Natural killer cell treated with Interleukin-12 subunit alpha and Interleukin-12 subunit beta and Interleukin-15 and Interleukin-18, amount 100 ng/mL, for 72 hours (primary cell): Measurements from ENCODE around the gene ARHGDIG. TPM values are rescaled to one million over a fixed set of nuclear protein-coding genes. Genes with fewer than 3 reads are reported as not detected.
A peak's percentile ranks its signal among the peaks of the same experiment; 100 is the strongest.

ENCODE experiments used
- ATAC-seq, 2 donors: fragments of 150-1000 bp; cut with Tn5 transposase in 1 of 2; sonication (Bioruptor Pico), chemical (Tn5 transposase) in 1 of 2; 2 replicates each; pipeline ENCODE4 v1.10.0; 2021
- DNase-seq: peaks from one replicate; pipeline ENCODE4 v3.0.0; 2022; ENCODE audit warnings: low spot score
- H3K27ac Mint-ChIP-seq, 2 donors: 1 replicate in 1 of 2; 2 replicates in 1 of 2; pipeline ENCODE4 v1.8.0; 2022; ENCODE audit warnings: mixed read lengths in 2 of 2, mild to moderate bottlenecking in 1 of 2, moderate library complexity in 1 of 2
- H3K27me3 Mint-ChIP-seq, 2 donors: 1 replicate in 1 of 2; 2 replicates in 1 of 2; pipeline ENCODE4 v1.8.0; 2022; ENCODE audit warnings: mixed read lengths in 2 of 2
- H3K36me3 Mint-ChIP-seq: one replicate; pipeline ENCODE4 v1.8.0; 2022; ENCODE audit warnings: mixed read lengths
- H3K4me1 Mint-ChIP-seq, 2 donors: 1 replicate in 1 of 2; 2 replicates in 1 of 2; pipeline ENCODE4 v1.8.0; 2022; ENCODE audit warnings: low read depth in 2 of 2, mixed read lengths in 2 of 2, mild to moderate bottlenecking in 1 of 2
- H3K4me3 Mint-ChIP-seq: one replicate; pipeline ENCODE4 v1.8.0; 2022; ENCODE audit warnings: mixed read lengths
- H3K9me3 Mint-ChIP-seq: 2 replicates; pipeline ENCODE4 v1.8.0; 2022; ENCODE audit warnings: mixed read lengths
- total RNA-seq, 2 donors: library from RNA; stranded (reverse); gene quantifications; one replicate each; pipeline ENCODE4 v1.2.3, GENCODE V29; 2022

ARHGDIG gene
- total RNA-seq, 2 donors from 2014 or later = not detected

DNA sequence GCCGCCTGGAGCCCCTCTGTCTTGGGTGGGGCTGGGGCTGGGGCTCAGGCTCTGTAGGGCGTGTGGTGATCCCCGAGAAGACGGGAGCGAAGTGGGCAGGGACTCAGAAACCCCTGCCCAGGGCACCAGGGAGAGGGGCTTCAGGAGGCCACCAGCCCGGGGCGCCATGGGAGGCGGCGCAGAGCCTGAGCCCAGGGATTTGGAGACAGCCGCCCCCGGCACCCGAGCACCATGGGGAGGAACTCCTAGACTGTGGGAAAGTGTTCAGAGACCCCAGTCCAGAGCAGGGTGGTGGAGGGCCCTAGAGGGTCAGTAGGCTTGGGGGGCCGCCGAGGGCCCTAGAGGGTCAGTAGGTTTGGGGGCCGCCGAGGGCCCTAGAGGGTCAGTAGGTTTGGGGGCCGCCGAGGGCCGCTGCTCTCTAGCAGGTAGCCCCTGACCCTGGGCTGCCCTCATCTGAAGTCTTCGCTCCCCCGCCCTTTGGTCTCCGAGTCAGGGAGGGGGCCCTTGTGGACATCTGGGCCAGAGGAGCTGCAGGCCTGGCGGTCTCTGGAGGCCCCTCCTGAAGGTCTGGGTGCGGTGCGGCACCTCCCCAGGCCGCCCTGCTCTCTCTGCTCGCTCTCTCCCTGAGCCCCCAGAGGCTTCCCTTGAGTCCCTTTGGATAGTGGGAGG is 734 bp downstream of the ARHGDIG start:
- no peaks in the 10 kb centered on the region for H3K36me3 Mint-ChIP-seq
- no peak for ATAC-seq
- no peaks in the 10 kb centered on the region for H3K27me3 Mint-ChIP-seq
- H3K4me1 Mint-ChIP-seq = peaks cover 6 to 7% of the 10 kb centered on the region in 2 donors
- no peak overlapping the region for H3K27ac Mint-ChIP-seq
- no peak overlapping the region for H3K4me3 Mint-ChIP-seq
- DNase-seq = no peak
- no peaks in the 10 kb centered on the region for H3K9me3 Mint-ChIP-seq

DNA sequence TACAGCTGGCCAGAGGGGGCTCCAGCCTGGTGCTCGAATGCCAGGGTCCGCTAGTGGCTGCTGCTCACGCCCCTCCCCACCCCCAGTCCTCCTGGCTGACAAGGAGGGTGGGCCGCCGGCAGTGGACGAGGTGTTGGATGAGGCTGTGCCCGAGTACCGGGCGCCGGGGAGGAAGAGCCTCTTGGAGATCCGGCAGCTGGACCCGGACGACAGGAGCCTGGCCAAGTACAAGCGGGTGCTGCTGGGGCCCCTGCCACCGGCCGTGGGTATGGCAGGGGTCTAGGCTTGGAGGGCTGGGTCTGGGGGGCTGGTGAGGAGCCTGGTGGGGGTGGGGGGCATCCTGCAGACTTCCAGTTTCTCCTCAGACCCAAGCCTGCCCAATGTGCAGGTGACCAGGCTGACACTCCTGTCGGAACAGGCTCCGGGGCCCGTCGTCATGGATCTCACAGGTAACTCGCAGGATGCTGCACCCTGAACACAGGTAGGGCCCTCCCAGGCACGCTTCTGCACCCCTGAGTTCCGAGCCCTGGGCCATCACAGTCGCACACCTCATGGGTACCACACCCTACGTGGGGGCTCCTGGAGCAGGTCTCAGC is 1.4 kb downstream of the ARHGDIG start:
- Mint-ChIP-seq H3K27me3 (no peaks in the 10 kb centered on the region), H3K4me1 (peaks cover 6 to 7% of the 10 kb centered on the region in 2 donors), H3K4me3 (no peak overlapping the region), H3K27ac (no peak overlapping the region), H3K9me3 (no peaks in the 10 kb centered on the region), H3K36me3 (no peaks in the 10 kb centered on the region)
- DNase-seq (no peak), ATAC-seq (no peak)

DNA sequence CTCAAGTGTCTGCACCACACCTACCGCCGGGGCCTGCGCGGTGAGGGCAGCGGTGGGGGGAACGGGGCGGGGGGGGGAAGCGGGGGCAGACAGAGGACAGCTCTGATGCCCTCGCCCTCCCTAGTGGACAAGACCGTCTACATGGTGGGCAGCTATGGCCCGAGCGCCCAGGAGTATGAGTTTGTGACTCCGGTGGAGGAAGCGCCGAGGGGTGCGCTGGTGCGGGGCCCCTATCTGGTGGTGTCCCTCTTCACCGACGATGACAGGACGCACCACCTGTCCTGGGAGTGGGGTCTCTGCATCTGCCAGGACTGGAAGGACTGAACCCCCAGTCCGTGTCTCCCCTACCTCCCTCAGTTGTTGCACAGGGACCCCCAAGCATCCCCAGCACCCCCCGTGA is 2.1 kb downstream of the ARHGDIG start:
- H3K27me3 Mint-ChIP-seq = no peaks in the 10 kb centered on the region
- peaks cover 6 to 7% of the 10 kb centered on the region in 2 donors for H3K4me1 Mint-ChIP-seq
- DNase-seq (no peak), ATAC-seq (no peak)
- H3K36me3 Mint-ChIP-seq = no peaks in the 10 kb centered on the region
- no peak overlapping the region for H3K4me3 Mint-ChIP-seq
- no peak overlapping the region for H3K27ac Mint-ChIP-seq
- no peaks in the 10 kb centered on the region for H3K9me3 Mint-ChIP-seq

DNA sequence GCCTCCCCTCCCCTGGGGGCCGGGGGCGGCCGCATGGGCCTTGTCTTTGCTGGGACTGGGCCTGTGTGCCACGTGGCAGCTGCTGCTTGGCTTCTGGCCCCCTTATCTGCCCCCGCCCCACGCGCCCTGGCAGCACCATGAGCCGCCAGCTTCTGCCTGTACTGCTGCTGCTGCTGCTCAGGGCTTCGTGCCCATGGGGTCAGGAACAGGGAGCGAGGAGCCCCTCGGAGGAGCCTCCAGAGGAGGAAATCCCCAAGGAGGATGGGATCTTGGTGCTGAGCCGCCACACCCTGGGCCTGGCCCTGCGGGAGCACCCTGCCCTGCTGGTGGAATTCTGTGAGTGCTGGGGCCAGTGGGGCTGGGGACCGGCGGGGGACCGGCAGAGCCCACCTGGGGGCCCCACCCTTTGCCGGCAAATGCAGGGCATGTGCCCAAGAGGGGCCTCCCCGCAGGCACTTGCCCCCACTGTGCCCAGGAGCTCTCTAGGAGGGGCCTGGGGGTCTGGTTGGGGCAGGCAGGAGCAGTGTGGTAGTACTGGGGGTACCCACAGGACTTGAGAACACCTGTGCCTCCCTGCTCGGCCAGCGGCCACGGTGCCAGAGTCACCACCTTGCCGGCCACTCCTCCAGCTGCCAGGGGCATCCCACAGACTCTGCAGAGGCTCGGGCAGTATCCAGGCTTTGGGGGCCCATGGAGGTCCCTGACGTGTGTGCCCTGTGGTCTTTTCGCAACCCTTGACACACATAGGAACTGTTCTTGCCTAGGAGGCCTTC is 2.8 kb downstream of the ARHGDIG start, which contains the start of gene PDIA2:
TSS of gene PDIA2 (plus strand) at position 132 of the 773 bp plus-strand sequence. CDS start at position 138, 6 bp downstream.
- no peak for DNase-seq
- Mint-ChIP-seq H3K27me3 (no peaks in the 10 kb centered on the region), H3K9me3 (no peaks in the 10 kb centered on the region), H3K27ac (no peak within 1 kb of the TSS), H3K36me3 (no peaks in the 10 kb centered on the region), H3K4me1 (peaks cover 6 to 7% of the 10 kb centered on the region in 2 donors), H3K4me3 (no peak within 1 kb of the TSS)
- ATAC-seq = no peak

DNA sequence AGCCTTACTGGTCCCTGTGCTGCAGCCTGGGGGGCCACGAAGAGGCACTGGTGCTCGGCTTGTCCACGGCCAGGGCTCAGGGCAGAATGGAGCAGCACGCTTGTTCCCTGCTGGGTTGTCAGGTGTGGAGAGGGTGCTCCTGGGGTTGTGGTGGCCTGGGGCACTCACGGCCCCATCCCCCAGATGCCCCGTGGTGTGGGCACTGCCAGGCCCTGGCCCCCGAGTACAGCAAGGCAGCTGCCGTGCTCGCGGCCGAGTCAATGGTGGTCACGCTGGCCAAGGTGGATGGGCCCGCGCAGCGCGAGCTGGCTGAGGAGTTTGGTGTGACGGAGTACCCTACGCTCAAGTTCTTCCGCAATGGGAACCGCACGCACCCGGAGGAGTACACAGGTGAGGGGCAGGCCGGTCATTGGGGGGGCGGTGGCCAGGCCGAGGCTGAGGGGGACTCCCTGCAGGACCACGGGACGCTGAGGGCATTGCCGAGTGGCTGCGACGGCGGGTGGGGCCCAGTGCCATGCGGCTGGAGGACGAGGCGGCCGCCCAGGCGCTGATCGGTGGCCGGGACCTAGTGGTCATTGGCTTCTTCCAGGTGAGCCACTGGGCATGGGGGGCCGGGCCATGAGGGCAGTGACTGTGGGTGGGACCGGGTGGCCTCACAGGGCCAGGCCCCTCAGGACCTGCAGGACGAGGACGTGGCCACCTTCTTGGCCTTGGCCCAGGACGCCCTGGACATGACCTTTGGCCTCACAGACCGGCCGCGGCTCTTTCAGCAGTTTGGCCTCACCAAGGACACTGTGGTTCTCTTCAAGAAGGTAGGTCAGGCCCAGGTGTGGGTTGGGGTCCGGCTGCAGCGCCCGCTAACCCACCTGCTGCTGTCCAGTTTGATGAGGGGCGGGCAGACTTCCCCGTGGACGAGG is 4.1 kb downstream of the ARHGDIG start:
- Mint-ChIP-seq H3K4me1 (no peaks in the 10 kb centered on the region), H3K27ac (no peak overlapping the region), H3K4me3 (no peak overlapping the region), H3K36me3 (no peaks in the 10 kb centered on the region), H3K27me3 (no peaks in the 10 kb centered on the region), H3K9me3 (no peaks in the 10 kb centered on the region)
- ATAC-seq = peak in 1 of 2 donors; percentile 9
- DNase-seq = no peak

DNA sequence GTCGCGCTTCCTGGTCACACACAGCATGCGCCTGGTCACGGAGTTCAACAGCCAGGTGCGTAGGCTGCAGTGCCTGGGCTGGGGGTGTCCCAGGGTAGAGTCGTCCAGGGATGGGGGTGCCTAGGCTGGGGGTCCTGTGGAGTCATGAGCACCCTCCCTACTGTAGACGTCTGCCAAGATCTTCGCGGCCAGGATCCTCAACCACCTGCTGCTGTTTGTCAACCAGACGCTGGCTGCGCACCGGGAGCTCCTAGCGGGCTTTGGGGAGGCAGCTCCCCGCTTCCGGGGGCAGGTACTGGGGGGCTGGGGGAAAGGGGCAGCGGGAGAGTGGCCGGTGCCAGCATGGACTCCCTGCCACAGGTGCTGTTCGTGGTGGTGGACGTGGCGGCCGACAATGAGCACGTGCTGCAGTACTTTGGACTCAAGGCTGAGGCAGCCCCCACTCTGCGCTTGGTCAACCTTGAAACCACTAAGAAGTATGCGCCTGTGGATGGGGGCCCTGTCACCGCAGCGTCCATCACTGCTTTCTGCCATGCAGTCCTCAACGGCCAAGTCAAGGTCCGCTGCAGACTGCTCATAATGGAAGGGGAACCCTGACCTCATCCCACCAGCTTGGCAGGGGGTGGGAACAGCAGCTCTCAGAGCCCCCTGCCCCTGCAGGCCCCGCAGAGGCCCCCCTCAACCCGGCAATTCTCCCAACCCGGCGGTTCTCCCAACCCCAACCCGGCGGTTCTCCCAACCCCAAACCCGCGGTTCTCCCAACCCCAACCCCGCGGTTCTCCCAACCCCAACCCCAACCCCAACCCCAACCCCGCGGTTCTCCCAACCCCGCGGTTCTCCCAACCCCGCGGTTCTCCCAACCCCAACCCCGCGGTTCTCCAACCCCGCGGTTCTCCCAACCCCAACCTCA is 5.0 kb downstream of the ARHGDIG start:
- no peaks in the 10 kb centered on the region for H3K9me3 Mint-ChIP-seq
- DNase-seq (no peak), ATAC-seq (no peak)
- no peak overlapping the region for H3K27ac Mint-ChIP-seq
- H3K36me3 Mint-ChIP-seq = no peaks in the 10 kb centered on the region
- no peak overlapping the region for H3K4me3 Mint-ChIP-seq
- H3K4me1 Mint-ChIP-seq = no peaks in the 10 kb centered on the region
- H3K27me3 Mint-ChIP-seq = no peaks in the 10 kb centered on the region

DNA sequence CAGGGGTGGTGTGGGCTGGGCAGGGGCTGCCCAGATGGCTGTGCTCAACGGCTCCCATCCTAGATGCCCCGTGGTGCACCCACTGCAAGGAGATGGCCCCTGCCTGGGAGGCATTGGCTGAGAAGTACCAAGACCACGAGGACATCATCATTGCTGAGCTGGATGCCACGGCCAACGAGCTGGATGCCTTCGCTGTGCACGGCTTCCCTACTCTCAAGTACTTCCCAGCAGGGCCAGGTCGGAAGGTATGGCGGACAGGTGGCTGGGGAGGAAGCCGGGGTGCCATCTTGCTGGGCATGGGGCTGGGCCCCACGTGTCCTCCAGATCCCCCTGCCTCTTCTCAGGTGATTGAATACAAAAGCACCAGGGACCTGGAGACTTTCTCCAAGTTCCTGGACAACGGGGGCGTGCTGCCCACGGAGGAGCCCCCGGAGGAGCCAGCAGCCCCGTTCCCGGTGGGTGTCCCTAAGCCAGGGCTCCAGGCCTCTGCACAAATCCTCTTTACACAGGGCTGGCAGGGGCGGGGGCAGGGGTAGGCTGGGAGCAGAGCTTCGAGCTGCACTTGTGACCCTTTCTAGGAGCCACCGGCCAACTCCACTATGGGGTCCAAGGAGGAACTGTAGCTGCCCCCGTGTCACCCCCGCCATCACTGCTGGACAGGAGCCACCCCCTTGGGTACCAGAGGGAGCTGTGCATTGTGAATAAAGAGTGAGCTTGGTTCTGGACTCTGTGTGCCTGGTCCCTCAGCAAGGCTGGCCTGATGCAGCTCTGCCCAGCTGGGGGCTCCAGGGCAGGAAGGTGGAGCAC is 6.3 kb downstream of the ARHGDIG start:
- ATAC-seq (no peak), DNase-seq (no peak)
- Mint-ChIP-seq H3K4me3 (no peak overlapping the region), H3K27ac (no peak overlapping the region), H3K9me3 (no peaks in the 10 kb centered on the region), H3K27me3 (no peaks in the 10 kb centered on the region), H3K4me1 (peaks cover 0 to 2% of the 10 kb centered on the region in 2 donors), H3K36me3 (no peaks in the 10 kb centered on the region)

DNA sequence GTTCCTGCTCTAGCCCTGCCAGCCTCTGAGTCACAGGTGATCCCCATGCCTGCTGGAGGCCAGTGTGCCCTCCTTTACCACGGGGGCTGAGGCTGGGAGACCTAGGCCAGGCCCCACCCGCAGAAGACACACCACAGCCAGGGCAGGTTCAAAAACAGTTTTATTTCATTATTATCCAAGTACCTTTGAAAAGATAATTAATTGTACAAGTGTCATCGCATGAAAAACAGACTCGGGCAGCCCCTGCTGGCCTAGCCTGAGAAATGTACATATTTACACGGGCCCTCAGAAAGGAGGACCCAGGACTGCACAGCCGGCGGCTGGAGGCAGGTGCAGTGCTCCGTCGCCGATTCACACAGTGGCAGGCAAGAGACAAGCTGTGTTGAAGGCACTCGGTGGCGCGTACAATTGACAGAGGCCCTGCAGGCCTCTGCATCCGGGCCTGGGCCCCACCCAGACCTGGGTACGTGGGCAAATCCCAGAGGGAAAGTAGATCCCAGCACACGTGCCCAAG is 7.0 kb downstream of the ARHGDIG start:
- no peak overlapping the region for H3K27ac Mint-ChIP-seq
- DNase-seq = no peak
- H3K4me3 Mint-ChIP-seq = no peak overlapping the region
- ATAC-seq = no peak
- H3K36me3 Mint-ChIP-seq = no peaks in the 10 kb centered on the region
- H3K27me3 Mint-ChIP-seq = no peaks in the 10 kb centered on the region
- H3K9me3 Mint-ChIP-seq = no peaks in the 10 kb centered on the region
- peaks cover 0 to 2% of the 10 kb centered on the region in 2 donors for H3K4me1 Mint-ChIP-seq

DNA sequence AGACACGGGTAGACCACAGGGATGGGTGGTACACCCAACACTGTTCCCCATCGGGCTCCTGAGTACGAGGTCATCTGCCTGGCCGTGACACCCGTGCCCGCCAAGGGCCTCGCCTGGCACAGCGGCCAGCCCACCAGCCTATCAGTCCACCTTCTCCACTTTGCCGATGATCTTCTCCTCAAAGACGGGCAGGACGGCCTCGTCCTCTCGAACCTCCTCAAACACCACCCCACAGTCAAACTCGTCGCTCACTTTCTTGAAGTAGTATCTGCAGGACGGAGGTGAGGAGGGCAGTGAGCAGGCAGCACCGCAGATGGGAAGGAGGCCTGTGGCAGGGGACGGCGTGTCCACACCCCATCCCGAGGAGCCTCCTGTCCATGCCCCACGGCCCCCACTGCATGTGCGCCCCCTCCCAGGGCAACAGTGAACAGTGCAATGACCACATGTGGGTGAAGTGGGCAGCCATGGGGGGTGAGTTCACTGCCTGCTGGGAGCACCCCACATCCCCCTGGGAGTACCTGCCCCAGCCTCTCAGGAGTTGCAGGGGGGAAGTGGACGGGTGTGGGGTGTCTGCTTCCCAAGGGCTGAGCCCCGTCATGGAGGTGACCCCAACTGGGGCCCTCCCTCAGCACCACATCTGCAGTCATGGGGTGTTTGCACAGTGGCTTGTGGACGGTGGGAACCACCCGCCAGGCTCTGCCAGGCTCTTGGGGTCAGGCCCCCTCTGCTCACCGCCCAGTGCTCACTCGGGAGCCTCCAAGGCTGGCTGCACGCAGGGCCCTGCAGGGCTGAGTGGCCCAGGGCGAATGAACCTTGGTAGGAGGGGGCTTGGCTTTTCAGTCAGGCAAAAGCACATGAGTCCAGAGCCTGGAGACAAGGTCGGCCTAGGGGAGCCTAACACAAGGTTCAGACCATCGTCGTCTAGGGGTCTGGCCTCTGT is 7.9 kb downstream of the ARHGDIG start:
- Mint-ChIP-seq H3K27me3 (no peaks in the 10 kb centered on the region), H3K27ac (no peak overlapping the region), H3K4me3 (no peak overlapping the region), H3K36me3 (no peaks in the 10 kb centered on the region), H3K4me1 (peaks cover 0 to 4% of the 10 kb centered on the region in 2 donors), H3K9me3 (no peaks in the 10 kb centered on the region)
- no peak for ATAC-seq
- DNase-seq = no peak

DNA sequence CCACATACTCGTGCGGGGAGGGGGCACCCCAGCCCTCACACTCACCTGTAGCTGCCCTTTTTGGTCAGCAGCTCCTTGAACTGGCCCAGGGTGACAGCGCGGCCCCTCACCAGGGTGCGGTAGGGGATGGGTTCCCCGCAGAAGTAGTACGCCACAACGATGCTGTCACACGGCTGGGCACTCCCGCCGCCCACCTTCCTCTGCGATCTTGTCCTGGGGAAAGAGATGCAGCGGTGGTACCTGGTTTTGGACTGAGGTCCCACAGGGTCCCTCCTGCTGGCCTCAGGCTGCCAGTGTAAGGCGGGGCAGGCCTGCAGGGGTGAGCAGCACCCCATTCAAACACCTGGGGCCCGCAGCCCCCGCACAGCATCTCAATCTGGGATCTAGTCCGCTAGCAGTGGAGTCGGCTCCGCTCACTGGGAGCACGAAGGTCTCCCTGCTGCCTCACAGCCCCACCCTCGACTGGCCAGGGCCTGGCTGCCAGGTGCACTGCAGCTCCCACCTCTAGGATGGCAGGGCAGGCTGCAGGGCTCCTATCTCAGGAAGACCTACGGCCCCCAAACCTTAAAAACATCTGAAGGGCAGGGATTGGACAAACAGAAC is 9.1 kb downstream of the ARHGDIG start:
- Mint-ChIP-seq H3K4me3 (no peak overlapping the region), H3K27me3 (no peaks in the 10 kb centered on the region), H3K9me3 (no peaks in the 10 kb centered on the region), H3K27ac (no peak overlapping the region), H3K4me1 (peaks cover 0 to 4% of the 10 kb centered on the region in 2 donors), H3K36me3 (no peaks in the 10 kb centered on the region)
- ATAC-seq (no peak), DNase-seq (no peak)
